GM12878 (cell line): ENCODE measurements around the gene TRIP12. TPM values are rescaled to one million over a fixed set of nuclear protein-coding genes. Genes with fewer than 3 reads are reported as not detected.

Experiments used
- ATAC-seq: fragments of 200-7000 bp; cut with Tn5 transposase; 3 replicates; pipeline ENCODE4 v1.9.1; 2020; ENCODE audit warnings: mild to moderate bottlenecking, moderate library complexity
- BruUV-seq: library from RNA; stranded (reverse); fragments of 400-500 nt; replicated peaks from 2 replicates; lab custom pipeline; 2021; lab: Mats Ljungman, UMichigan
- CTCF ChIA-PET: fragments of 300-600 bp; sonication (Branson Sonifier 250); formaldehyde crosslinking; extraction: SDS; loops from one replicate; lab custom pipeline; 2021; ENCODE audit warnings: inconsistent platforms; lab: Yijun Ruan, JAX
- POLR2A ChIA-PET: fragments of 350-600 bp; formaldehyde crosslinking; extraction: SDS; loops from one replicate; lab custom pipeline; 2021; ENCODE audit warnings: inconsistent platforms; lab: Charles Lee
- RAD21 ChIA-PET: fragments of 300-600 bp; sonication (Branson Sonifier 250); formaldehyde crosslinking; loops from one replicate; lab custom pipeline; 2023; ENCODE audit warnings: antibody characterized with exemption; ENCODE audit not compliant: unreplicated experiment; lab: Charles Lee
- SMC1A ChIA-PET: fragments of 300-600 bp; sonication (Branson Sonifier 250); formaldehyde crosslinking; loops from one replicate; lab custom pipeline; 2023; ENCODE audit not compliant: unreplicated experiment, uncharacterized antibody; lab: Charles Lee
- DNase-seq: peaks from one replicate; pipeline ENCODE4 v3.0.0-alpha.2; 2011; ENCODE audit warnings: low read depth, low spot score
- FAIRE-seq: peaks from 3 replicates; lab custom pipeline; 2011; peaks lifted over from hg19 to GRCh38; lab: Jason Lieb, UNC
- H2AFZ ChIP-seq: 2 replicates; pipeline ENCODE4 v1.6.0; 2011; ENCODE audit warnings: low read depth, low read length, control low read depth; ENCODE audit not compliant: control insufficient read depth
- H3K27ac ChIP-seq: 2 replicates; pipeline ENCODE4 v1.5.1; 2011; ENCODE audit warnings: control low read depth; ENCODE audit not compliant: control insufficient read depth, insufficient read depth
- H3K27me3 ChIP-seq, 2 experiments: replicated peaks in 1 of 2; 2 replicates each; pipeline versions ENCODE4 v1.6.0 to v1.6.1; 2011; ENCODE audit warnings: low read length in 1 of 2; ENCODE audit not compliant: control insufficient read depth in 2 of 2, insufficient read depth in 2 of 2
- H3K36me3 ChIP-seq, 2 experiments: 2 replicates each; pipeline ENCODE4 v1.5.1; 2011; ENCODE audit warnings: low read length in 1 of 2; ENCODE audit not compliant: control insufficient read depth in 2 of 2, insufficient read depth in 2 of 2
- H3K4me1 ChIP-seq: 2 replicates; pipeline ENCODE4 v1.6.1; 2011; ENCODE audit warnings: mild to moderate bottlenecking, low read length, moderate library complexity, mixed read lengths; ENCODE audit not compliant: control insufficient read depth, insufficient read depth
- H3K4me2 ChIP-seq: 2 replicates; pipeline ENCODE4 v1.6.0; 2011; ENCODE audit warnings: control low read depth; ENCODE audit not compliant: control insufficient read depth, insufficient read depth
- H3K4me3 ChIP-seq: fragments of 200-600 bp; sonication (generic); 2 replicates; pipeline ENCODE4 v1.5.1; 2016
- H3K79me2 ChIP-seq: 2 replicates; pipeline ENCODE4 v1.6.0; 2011; ENCODE audit warnings: low read length; ENCODE audit not compliant: control insufficient read depth, insufficient read depth
- H3K9ac ChIP-seq: 2 replicates; pipeline ENCODE4 v1.8.0; 2011; ENCODE audit warnings: low read length, control low read depth, mixed read lengths; ENCODE audit not compliant: control insufficient read depth, insufficient read depth
- H3K9me3 ChIP-seq: replicated peaks from 3 replicates; pipeline ENCODE4 v1.5.1; 2011; ENCODE audit warnings: mild to moderate bottlenecking, low read length; ENCODE audit not compliant: control insufficient read depth, insufficient read depth
- H4K20me1 ChIP-seq: 2 replicates; pipeline ENCODE4 v1.6.0; 2011; ENCODE audit not compliant: control insufficient read depth, insufficient read depth
- CTCF ChIP-seq, 3 experiments: IDR thresholded peaks in 2 of 3; conservative IDR thresholded peaks in 1 of 3; 2 replicates each; pipeline ENCODE4 v1.5.1; 2011; ENCODE audit warnings: low read depth in 3 of 3, low read length in 3 of 3, mild to moderate bottlenecking in 3 of 3, control low read depth in 2 of 3, moderate library complexity in 2 of 3, inconsistent platforms in 1 of 3, mixed read lengths in 1 of 3; ENCODE audit not compliant: control insufficient read depth in 2 of 3, insufficient read depth in 1 of 3; ENCODE audit errors: extremely low read depth in 1 of 3
- NBN ChIP-seq: fragments of 450-650 bp; IDR thresholded peaks from 2 replicates; pipeline ENCODE4 v1.6.1; 2016
- POU2F2 ChIP-seq: IDR thresholded peaks from 3 replicates; pipeline ENCODE4 v1.6.1; 2011; ENCODE audit warnings: low read depth, mild to moderate bottlenecking, low read length, borderline replicate concordance
- RAD21 ChIP-seq: IDR thresholded peaks from 2 replicates; pipeline ENCODE4 v1.6.1; 2011; ENCODE audit warnings: mild to moderate bottlenecking, low read depth, low read length, moderate library complexity; ENCODE audit not compliant: insufficient read depth
- RAD51 ChIP-seq: fragments of 450-650 bp; IDR thresholded peaks from 2 replicates; pipeline ENCODE4 v1.6.1; 2016; ENCODE audit warnings: moderate library complexity, mild to moderate bottlenecking, inconsistent platforms
- TCF7 ChIP-seq: IDR thresholded peaks from 2 replicates; pipeline ENCODE4 v1.6.1; 2014; ENCODE audit warnings: antibody characterized with exemption, borderline replicate concordance
- WGBS: methylation state at CpG from one replicate; pipeline ENCODE4 v1.1.6; 2016; ENCODE audit warnings: low lambda C conversion rate; ENCODE audit not compliant: insufficient replicate concordance, insufficient coverage; ENCODE audit errors: missing lambda C conversion rate; 5-methylcytosine and 5-hydroxymethylcytosine counted together
- in situ Hi-C: fragments of 300-500 bp; cut with MboI; formaldehyde crosslinking; loops from 9 replicates; pipeline ENCODE4 v1.14.3; 2018; ENCODE audit warnings: mixed read lengths
- intact Hi-C: fragments of 100-400 bp; cut with micrococcal nuclease; formaldehyde crosslinking; loops from one replicate; pipeline ENCODE4 v1.14.2; 2022; ENCODE audit not compliant: unreplicated experiment
- polyA plus RNA-seq, 11 experiments: library from polyadenylated mRNA; depleted of rRNA in 4 of 11; unstranded in 6 of 11; stranded (reverse) in 5 of 11; fragments of >200 nt; fragmentation: Nextera tagmentation in 4 of 11; fragmentation: Illumina TruSeq in 1 of 11; extraction: Ambion mirVana in 4 of 11; extraction: Trizol in 1 of 11; gene quantifications; 1 replicate in 1 of 11; 2 replicates in 10 of 11; pipeline versions ENCODE4 v1.2.1 to v1.2.3, GENCODE V29; 2011 to 2016; ENCODE audit warnings: inconsistent platforms in 2 of 11, missing spikeins in 2 of 11, low read depth in 1 of 11
- total RNA-seq, 4 experiments: library from RNA; depleted of rRNA in 3 of 4; stranded (reverse); fragments of >200 nt in 3 of 4; fragmentation: Illumina TruSeq in 1 of 4; extraction: Trizol in 1 of 4; gene quantifications; 2 replicates each; pipeline versions ENCODE4 v1.2.1 to v1.2.3, GENCODE V29; 2013 to 2021

Gene TRIP12
- total and polyA plus RNA-seq, 10 of the 15 experiments (the other 5 are each of a cell fraction or from before 2014, with no cell fraction given): 23.1 to 207 (median 97.0) TPM

GRCh38 chr2:229914171-229914570, 7.6 kb downstream of the TRIP12 start:
- ChIA-PET RAD21 (no interaction called here), CTCF (interaction anchor here (0.6 to 6.1 kb wide), 3 partner anchors 9 to 133 kb away, joined by 3 to 107 read pairs (median 32); no protein-coding TSS in a partner anchor), SMC1A (no interaction called here), POLR2A (no interaction called here)
- in situ Hi-C loops: no loop called here
- Histone ChIP-seq H4K20me1 (peaks cover 2% of the 10 kb centered on the region; the same call in 1 of the 2 replicates), H2AFZ (no peak overlapping the region), H3K27me3 (no peaks in the 10 kb centered on the region), H3K27ac (no peak overlapping the region), H3K4me3 (no peak overlapping the region), H3K4me1 (peaks cover 41% of the 10 kb centered on the region), H3K36me3 (peaks cover 2 to 8% of the 10 kb centered on the region in 2 experiments; a peak in 3 of 4 replicates), H3K4me2 (peak overlapping the region; percentile 14), H3K9me3 (no peaks in the 10 kb centered on the region; the same call in 2 of the 3 replicates), H3K9ac (no peak overlapping the region), H3K79me2 (peaks cover 94% of the 10 kb centered on the region)
- FAIRE-seq (no peak), ATAC-seq (no peak), DNase-seq (no peak)
- no TSS peak for BruUV-seq
- intact Hi-C loops: no loop called here
- TF ChIP-seq CTCF (IDR thresholded peaks at IDR 0.05 in 2 of 3, conservative IDR thresholded peaks at IDR 0.05 in 1 of 3; ENCODE audit: control insufficient read depth in 2 of 3, extremely low read depth in 1 of 3, insufficient read depth in 1 of 3, low read depth in 3 of 3, low read length in 3 of 3): no peak
- TF ChIP-seq RAD51: no peak
- TF ChIP-seq NBN: no peak
- TF ChIP-seq TCF7: no peak
- peak; percentile 39; the same call in 1 of the 3 replicates for TF ChIP-seq POU2F2
- no peak for TF ChIP-seq RAD21
- WGBS: 78% methylated on average over 2 of the region's 2 CpGs
